GM12878 (cell line): ENCODE results near the gene SLC25A11. TPM values are rescaled to one million over a fixed set of nuclear protein-coding genes. Genes with fewer than 3 reads are reported as not detected.

Experiments
- ATAC-seq: fragments of 200-7000 bp; cut with Tn5 transposase; 3 replicates; pipeline ENCODE4 v1.9.1; 2020; ENCODE audit warnings: mild to moderate bottlenecking, moderate library complexity
- BruUV-seq: library from RNA; stranded (reverse); fragments of 400-500 nt; replicated peaks from 2 replicates; lab custom pipeline; 2021; lab: Mats Ljungman, UMichigan
- CTCF ChIA-PET: fragments of 300-600 bp; sonication (Branson Sonifier 250); formaldehyde crosslinking; extraction: SDS; loops from one replicate; lab custom pipeline; 2021; ENCODE audit warnings: inconsistent platforms; lab: Yijun Ruan, JAX
- POLR2A ChIA-PET: fragments of 350-600 bp; formaldehyde crosslinking; extraction: SDS; loops from one replicate; lab custom pipeline; 2021; ENCODE audit warnings: inconsistent platforms; lab: Charles Lee
- RAD21 ChIA-PET: fragments of 300-600 bp; sonication (Branson Sonifier 250); formaldehyde crosslinking; loops from one replicate; lab custom pipeline; 2023; ENCODE audit warnings: antibody characterized with exemption; ENCODE audit not compliant: unreplicated experiment; lab: Charles Lee
- SMC1A ChIA-PET: fragments of 300-600 bp; sonication (Branson Sonifier 250); formaldehyde crosslinking; loops from one replicate; lab custom pipeline; 2023; ENCODE audit not compliant: unreplicated experiment, uncharacterized antibody; lab: Charles Lee
- DNase-seq: peaks from one replicate; pipeline ENCODE4 v3.0.0-alpha.2; 2011; ENCODE audit warnings: low read depth, low spot score
- FAIRE-seq: peaks from 3 replicates; lab custom pipeline; 2011; peaks lifted over from hg19 to GRCh38; lab: Jason Lieb, UNC
- H2AFZ ChIP-seq: 2 replicates; pipeline ENCODE4 v1.6.0; 2011; ENCODE audit warnings: low read depth, low read length, control low read depth; ENCODE audit not compliant: control insufficient read depth
- H3K27ac ChIP-seq: 2 replicates; pipeline ENCODE4 v1.5.1; 2011; ENCODE audit warnings: control low read depth; ENCODE audit not compliant: control insufficient read depth, insufficient read depth
- H3K27me3 ChIP-seq, 2 experiments: replicated peaks in 1 of 2; 2 replicates each; pipeline versions ENCODE4 v1.6.0 to v1.6.1; 2011; ENCODE audit warnings: low read length in 1 of 2; ENCODE audit not compliant: control insufficient read depth in 2 of 2, insufficient read depth in 2 of 2
- H3K36me3 ChIP-seq, 2 experiments: 2 replicates each; pipeline ENCODE4 v1.5.1; 2011; ENCODE audit warnings: low read length in 1 of 2; ENCODE audit not compliant: control insufficient read depth in 2 of 2, insufficient read depth in 2 of 2
- H3K4me1 ChIP-seq: 2 replicates; pipeline ENCODE4 v1.6.1; 2011; ENCODE audit warnings: mild to moderate bottlenecking, low read length, moderate library complexity, mixed read lengths; ENCODE audit not compliant: control insufficient read depth, insufficient read depth
- H3K4me2 ChIP-seq: 2 replicates; pipeline ENCODE4 v1.6.0; 2011; ENCODE audit warnings: control low read depth; ENCODE audit not compliant: control insufficient read depth, insufficient read depth
- H3K4me3 ChIP-seq: fragments of 200-600 bp; sonication (generic); 2 replicates; pipeline ENCODE4 v1.5.1; 2016
- H3K79me2 ChIP-seq: 2 replicates; pipeline ENCODE4 v1.6.0; 2011; ENCODE audit warnings: low read length; ENCODE audit not compliant: control insufficient read depth, insufficient read depth
- H3K9ac ChIP-seq: 2 replicates; pipeline ENCODE4 v1.8.0; 2011; ENCODE audit warnings: low read length, control low read depth, mixed read lengths; ENCODE audit not compliant: control insufficient read depth, insufficient read depth
- H3K9me3 ChIP-seq: replicated peaks from 3 replicates; pipeline ENCODE4 v1.5.1; 2011; ENCODE audit warnings: mild to moderate bottlenecking, low read length; ENCODE audit not compliant: control insufficient read depth, insufficient read depth
- H4K20me1 ChIP-seq: 2 replicates; pipeline ENCODE4 v1.6.0; 2011; ENCODE audit not compliant: control insufficient read depth, insufficient read depth
- ASH2L ChIP-seq: fragments of 300-600, 200-600 bp; sonication (generic); IDR thresholded peaks from 2 replicates; pipeline ENCODE4 v1.6.1; 2017; ENCODE audit warnings: low read depth, mild to moderate bottlenecking, borderline replicate concordance
- ATF7 ChIP-seq: fragments of 450-650 bp; IDR thresholded peaks from 2 replicates; pipeline ENCODE4 v1.6.1; 2016; ENCODE audit warnings: low read depth, mild to moderate bottlenecking
- BMI1 ChIP-seq: fragments of 450-650 bp; IDR thresholded peaks from 2 replicates; pipeline ENCODE4 v1.6.1; 2016; ENCODE audit warnings: mild to moderate bottlenecking, moderate library complexity, borderline replicate concordance
- CBFB ChIP-seq: IDR thresholded peaks from 2 replicates; pipeline ENCODE4 v1.6.1; 2016; ENCODE audit warnings: antibody characterized with exemption, low read depth
- CREB1 ChIP-seq: IDR thresholded peaks from 2 replicates; pipeline ENCODE4 v1.6.1; 2012; ENCODE audit warnings: low read depth, mild to moderate bottlenecking, inconsistent platforms
- DPF2 ChIP-seq: fragments of 450-650 bp; IDR thresholded peaks from 2 replicates; pipeline ENCODE4 v1.6.1; 2017; ENCODE audit warnings: mild to moderate bottlenecking
- ETV6 ChIP-seq, 2 experiments: fragments of 450-650 bp in 1 of 2; IDR thresholded peaks in 1 of 2; conservative IDR thresholded peaks in 1 of 2; 2 replicates each; pipeline ENCODE4 v1.6.1; 2014; ENCODE audit warnings: antibody characterized with exemption in 1 of 2, borderline replicate concordance in 1 of 2, low read depth in 1 of 2, mild to moderate bottlenecking in 1 of 2, moderate library complexity in 1 of 2
- HDAC2 ChIP-seq: fragments of 200-600 bp; sonication (generic); IDR thresholded peaks from 2 replicates; pipeline ENCODE4 v1.6.1; 2017
- MYC ChIP-seq: IDR thresholded peaks from 2 replicates; pipeline ENCODE4 v1.6.1; 2011; ENCODE audit warnings: mild to moderate bottlenecking, low read length, moderate library complexity, inconsistent platforms; ENCODE audit not compliant: insufficient read depth, insufficient replicate concordance, insufficient read length, severe bottlenecking
- NR2C1 ChIP-seq: fragments of 450-650 bp; IDR thresholded peaks from 2 replicates; pipeline ENCODE4 v1.6.1; 2017; ENCODE audit warnings: antibody characterized with exemption, mild to moderate bottlenecking, moderate library complexity
- NRF1 ChIP-seq: conservative IDR thresholded peaks from 2 replicates; pipeline ENCODE4 v1.6.1; 2011; ENCODE audit warnings: mild to moderate bottlenecking, low read depth, low read length, improper control_type of control experiment
- POLR2AphosphoS2 ChIP-seq: IDR thresholded peaks from 2 replicates; pipeline ENCODE4 v1.6.1; 2011; ENCODE audit warnings: low read depth, mild to moderate bottlenecking, low read length, improper control_type of control experiment, moderate library complexity
- POU2F2 ChIP-seq: IDR thresholded peaks from 3 replicates; pipeline ENCODE4 v1.6.1; 2011; ENCODE audit warnings: low read depth, mild to moderate bottlenecking, low read length, borderline replicate concordance
- RAD21 ChIP-seq: IDR thresholded peaks from 2 replicates; pipeline ENCODE4 v1.6.1; 2011; ENCODE audit warnings: mild to moderate bottlenecking, low read depth, low read length, moderate library complexity; ENCODE audit not compliant: insufficient read depth
- SRF ChIP-seq, 2 experiments: IDR thresholded peaks; 2 replicates each; pipeline ENCODE4 v1.6.1; 2011; ENCODE audit warnings: low read depth in 2 of 2, low read length in 2 of 2, mild to moderate bottlenecking in 1 of 2, moderate library complexity in 1 of 2
- TAF1 ChIP-seq: IDR thresholded peaks from 2 replicates; pipeline ENCODE4 v1.6.1; 2011; ENCODE audit warnings: mild to moderate bottlenecking, low read depth, low read length, borderline replicate concordance
- TCF12 ChIP-seq: IDR thresholded peaks from 2 replicates; pipeline ENCODE4 v1.6.1; 2011; ENCODE audit warnings: low read depth, mild to moderate bottlenecking, low read length
- WGBS: methylation state at CpG from one replicate; pipeline ENCODE4 v1.1.6; 2016; ENCODE audit warnings: low lambda C conversion rate; ENCODE audit not compliant: insufficient replicate concordance, insufficient coverage; ENCODE audit errors: missing lambda C conversion rate; 5-methylcytosine and 5-hydroxymethylcytosine counted together
- in situ Hi-C: fragments of 300-500 bp; cut with MboI; formaldehyde crosslinking; loops from 9 replicates; pipeline ENCODE4 v1.14.3; 2018; ENCODE audit warnings: mixed read lengths
- intact Hi-C: fragments of 100-400 bp; cut with micrococcal nuclease; formaldehyde crosslinking; loops from one replicate; pipeline ENCODE4 v1.14.2; 2022; ENCODE audit not compliant: unreplicated experiment
- polyA plus RNA-seq, 11 experiments: library from polyadenylated mRNA; depleted of rRNA in 4 of 11; unstranded in 6 of 11; stranded (reverse) in 5 of 11; fragments of >200 nt; fragmentation: Nextera tagmentation in 4 of 11; fragmentation: Illumina TruSeq in 1 of 11; extraction: Ambion mirVana in 4 of 11; extraction: Trizol in 1 of 11; gene quantifications; 1 replicate in 1 of 11; 2 replicates in 10 of 11; pipeline versions ENCODE4 v1.2.1 to v1.2.3, GENCODE V29; 2011 to 2016; ENCODE audit warnings: inconsistent platforms in 2 of 11, missing spikeins in 2 of 11, low read depth in 1 of 11
- total RNA-seq, 4 experiments: library from RNA; depleted of rRNA in 3 of 4; stranded (reverse); fragments of >200 nt in 3 of 4; fragmentation: Illumina TruSeq in 1 of 4; extraction: Trizol in 1 of 4; gene quantifications; 2 replicates each; pipeline versions ENCODE4 v1.2.1 to v1.2.3, GENCODE V29; 2013 to 2021
- TF ChIP-seq, protein P1 (sequence below): IDR thresholded peaks from 2 replicates; pipeline ENCODE4 v1.6.1; 2012; ENCODE audit warnings: mild to moderate bottlenecking, low read depth, low read length
- TF ChIP-seq, protein P2 (sequence below): IDR thresholded peaks from 2 replicates; pipeline ENCODE4 v1.6.1; 2011; ENCODE audit warnings: mild to moderate bottlenecking, low read depth, low read length, moderate library complexity; ENCODE audit not compliant: insufficient replicate concordance

SLC25A11 gene
- total and polyA plus RNA-seq, 10 of the 15 experiments (the other 5 are each of a cell fraction or from before 2014, with no cell fraction given): 5.8 to 142 (median 65.0) TPM

- ChIA-PET CTCF (interaction anchor here (1.3 kb wide), 1 partner anchor 11 kb away, joined by 4 read pairs; no protein-coding TSS in a partner anchor), RAD21 (interaction anchor here (1.8 kb wide), 1 partner anchor 11 kb away, joined by 4 read pairs; no protein-coding TSS in a partner anchor), POLR2A (interaction anchor here (1.2 kb wide), 1 partner anchor 20 kb away, joined by 3 read pairs; the partner anchor contains the start of genes RNF167 and SLC25A11), SMC1A (interaction anchor here (0.9 kb wide), 1 partner anchor 19 kb away, joined by 3 read pairs; no protein-coding TSS in a partner anchor)
- WGBS: 91% methylated on average over 10 of the region's 10 CpGs
- H3K79me2 ChIP-seq: no peaks in the 10 kb centered on the region
- no peaks in the 10 kb centered on the region for H3K4me1 ChIP-seq
- H3K4me2 ChIP-seq: no peak overlapping the region
- ATAC-seq (no peak), FAIRE-seq (no peak), DNase-seq (no peak)
- H3K27ac ChIP-seq: no peak overlapping the region
- TF ChIP-seq CREB1 (no peak), NR2C1 (no peak), POU2F2 (no peak), TCF12 (no peak), ATF7 (no peak), BMI1 (no peak), HDAC2 (no peak), ASH2L (no peak), POLR2AphosphoS2 (no peak), RAD21 (no peak), DPF2 (no peak), MYC (no peak), SRF (IDR thresholded peaks at IDR 0.05; ENCODE audit: low read depth in 2 of 2, low read length in 2 of 2) (no peak), ETV6 (conservative IDR thresholded peaks at IDR 0.05 in 1 of 2, IDR thresholded peaks at IDR 0.05 in 1 of 2; ENCODE audit: borderline replicate concordance in 1 of 2, low read depth in 1 of 2) (no peak), NRF1 (no peak), CBFB (no peak), TAF1 (no peak)
- TF ChIP-seq, protein P1, sequence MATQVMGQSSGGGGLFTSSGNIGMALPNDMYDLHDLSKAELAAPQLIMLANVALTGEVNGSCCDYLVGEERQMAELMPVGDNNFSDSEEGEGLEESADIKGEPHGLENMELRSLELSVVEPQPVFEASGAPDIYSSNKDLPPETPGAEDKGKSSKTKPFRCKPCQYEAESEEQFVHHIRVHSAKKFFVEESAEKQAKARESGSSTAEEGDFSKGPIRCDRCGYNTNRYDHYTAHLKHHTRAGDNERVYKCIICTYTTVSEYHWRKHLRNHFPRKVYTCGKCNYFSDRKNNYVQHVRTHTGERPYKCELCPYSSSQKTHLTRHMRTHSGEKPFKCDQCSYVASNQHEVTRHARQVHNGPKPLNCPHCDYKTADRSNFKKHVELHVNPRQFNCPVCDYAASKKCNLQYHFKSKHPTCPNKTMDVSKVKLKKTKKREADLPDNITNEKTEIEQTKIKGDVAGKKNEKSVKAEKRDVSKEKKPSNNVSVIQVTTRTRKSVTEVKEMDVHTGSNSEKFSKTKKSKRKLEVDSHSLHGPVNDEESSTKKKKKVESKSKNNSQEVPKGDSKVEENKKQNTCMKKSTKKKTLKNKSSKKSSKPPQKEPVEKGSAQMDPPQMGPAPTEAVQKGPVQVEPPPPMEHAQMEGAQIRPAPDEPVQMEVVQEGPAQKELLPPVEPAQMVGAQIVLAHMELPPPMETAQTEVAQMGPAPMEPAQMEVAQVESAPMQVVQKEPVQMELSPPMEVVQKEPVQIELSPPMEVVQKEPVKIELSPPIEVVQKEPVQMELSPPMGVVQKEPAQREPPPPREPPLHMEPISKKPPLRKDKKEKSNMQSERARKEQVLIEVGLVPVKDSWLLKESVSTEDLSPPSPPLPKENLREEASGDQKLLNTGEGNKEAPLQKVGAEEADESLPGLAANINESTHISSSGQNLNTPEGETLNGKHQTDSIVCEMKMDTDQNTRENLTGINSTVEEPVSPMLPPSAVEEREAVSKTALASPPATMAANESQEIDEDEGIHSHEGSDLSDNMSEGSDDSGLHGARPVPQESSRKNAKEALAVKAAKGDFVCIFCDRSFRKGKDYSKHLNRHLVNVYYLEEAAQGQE: no peak
- TF ChIP-seq, protein P2, sequence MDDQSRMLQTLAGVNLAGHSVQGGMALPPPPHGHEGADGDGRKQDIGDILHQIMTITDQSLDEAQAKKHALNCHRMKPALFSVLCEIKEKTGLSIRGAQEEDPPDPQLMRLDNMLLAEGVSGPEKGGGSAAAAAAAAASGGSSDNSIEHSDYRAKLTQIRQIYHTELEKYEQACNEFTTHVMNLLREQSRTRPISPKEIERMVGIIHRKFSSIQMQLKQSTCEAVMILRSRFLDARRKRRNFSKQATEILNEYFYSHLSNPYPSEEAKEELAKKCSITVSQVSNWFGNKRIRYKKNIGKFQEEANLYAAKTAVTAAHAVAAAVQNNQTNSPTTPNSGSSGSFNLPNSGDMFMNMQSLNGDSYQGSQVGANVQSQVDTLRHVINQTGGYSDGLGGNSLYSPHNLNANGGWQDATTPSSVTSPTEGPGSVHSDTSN: no peak
- BruUV-seq: no TSS peak
- in situ Hi-C loops (no loop called here), intact Hi-C loops (no loop called here)
- H3K27me3 ChIP-seq: no peaks in the 10 kb centered on the region
- H3K9ac ChIP-seq: no peak overlapping the region
- H2AFZ ChIP-seq: no peak overlapping the region
- H3K36me3 ChIP-seq: no peaks in the 10 kb centered on the region
- H3K9me3 ChIP-seq: no peaks in the 10 kb centered on the region
- no peaks in the 10 kb centered on the region for H4K20me1 ChIP-seq
- H3K4me3 ChIP-seq: no peak overlapping the region
Observed at GRCh38 chr17:4920351-4921048, 19.3 kb downstream of the SLC25A11 start.
